HG02973 (cell line): ENCODE measurements around the gene CACNB3.

ENCODE experiments used
- ATAC-seq: cut with Tn5 transposase; IDR thresholded peaks from one replicate; pipeline ENCODE4 v1.9.1; 2021; ENCODE audit warnings: moderate library complexity; ENCODE audit not compliant: unreplicated experiment

CACNB3 gene

DNA sequence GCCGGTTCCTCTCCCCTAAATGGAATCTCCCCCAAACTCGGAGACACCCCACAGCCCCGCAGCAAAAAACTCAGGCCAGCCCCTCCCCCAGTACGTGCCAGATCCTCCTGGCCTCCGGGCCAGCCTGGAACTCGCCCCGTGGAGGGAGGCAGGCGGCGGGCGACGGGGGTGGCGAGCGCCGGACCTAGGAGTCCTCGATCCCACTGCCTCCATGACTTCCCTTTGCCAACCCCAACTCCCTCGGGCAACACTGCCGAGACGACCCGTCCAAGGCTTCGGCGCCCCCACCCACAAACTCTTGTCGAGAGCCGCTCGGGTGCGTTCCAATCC lies 29.8 kb upstream of the CACNB3 start:
- no peak for ATAC-seq

DNA sequence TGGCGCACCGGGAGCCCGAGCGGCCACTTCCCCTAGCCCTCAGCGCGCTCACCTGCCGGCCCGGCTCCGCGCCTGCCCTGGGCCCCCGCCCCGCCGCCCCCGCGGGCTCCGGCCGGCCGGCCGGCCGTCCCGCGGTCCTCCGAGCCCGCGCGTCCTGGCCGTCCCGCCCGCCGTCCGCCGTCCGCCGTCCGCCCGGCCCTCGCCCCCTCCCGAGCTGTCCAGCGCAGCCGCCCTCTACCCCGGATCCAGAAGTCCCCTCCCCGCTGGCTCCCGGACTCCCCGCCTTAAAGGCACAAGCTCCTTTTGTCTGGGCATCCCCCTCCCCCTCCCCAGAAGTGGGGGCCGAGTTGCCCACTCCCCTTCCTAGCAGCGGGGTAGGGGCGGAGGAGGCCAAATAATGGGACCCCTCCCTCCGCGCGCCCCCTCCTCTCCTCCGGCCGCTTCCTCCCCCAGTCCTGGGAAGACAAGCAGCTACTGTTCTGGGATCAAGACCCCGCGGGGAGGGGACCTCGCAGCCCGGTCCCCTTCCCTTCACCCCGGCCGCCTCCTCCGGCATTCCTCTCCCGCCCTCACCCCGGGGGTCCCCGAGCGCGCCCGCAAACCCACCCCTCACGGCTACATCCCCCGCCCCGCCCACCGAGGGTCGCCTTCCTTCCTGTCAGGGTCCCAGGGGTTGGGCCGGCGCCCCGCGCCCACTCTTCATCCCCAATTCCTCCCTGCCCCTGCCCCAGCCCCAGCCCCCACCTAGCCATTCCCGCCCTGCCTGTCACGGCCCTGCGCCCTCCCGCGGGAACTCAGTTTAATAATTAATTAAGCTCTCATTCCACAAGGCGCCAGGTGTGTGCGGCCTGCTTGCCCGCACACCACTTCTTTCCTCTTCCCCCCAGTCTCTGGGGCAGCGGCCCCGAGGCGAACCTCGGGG lies 29.2 kb upstream of the CACNB3 start, which contains the start of gene ADCY6:
Gene ADCY6 (minus strand): TSS at position 236 of the 922 bp plus-strand sequence. CDS start 5,655 bp downstream, outside the sequence.
- ATAC-seq: no peak

DNA sequence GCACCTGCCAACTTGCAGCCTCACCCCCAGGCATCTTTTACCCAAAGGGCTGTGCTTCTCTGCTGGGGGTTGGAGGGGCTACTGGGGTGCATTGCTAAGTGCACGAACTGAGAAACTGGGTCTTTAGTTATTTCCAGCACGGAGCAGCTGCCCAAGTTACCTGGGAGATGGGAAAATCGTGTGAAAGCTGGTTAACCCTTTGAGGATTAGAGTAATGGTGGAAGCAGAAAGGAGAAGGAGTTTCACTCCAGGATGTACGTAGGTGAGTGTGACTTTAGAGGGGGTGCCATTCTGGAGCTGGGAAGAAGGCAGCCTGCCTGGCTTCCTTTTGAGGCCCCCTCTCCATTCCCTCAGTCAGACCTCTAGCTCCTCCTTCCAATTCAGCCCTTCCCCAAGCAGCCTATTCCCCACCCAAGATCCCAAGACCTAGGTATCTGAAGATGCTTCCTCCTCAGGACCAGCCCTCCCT lies 28.4 kb upstream of the CACNB3 start:
- ATAC-seq: no peak

DNA sequence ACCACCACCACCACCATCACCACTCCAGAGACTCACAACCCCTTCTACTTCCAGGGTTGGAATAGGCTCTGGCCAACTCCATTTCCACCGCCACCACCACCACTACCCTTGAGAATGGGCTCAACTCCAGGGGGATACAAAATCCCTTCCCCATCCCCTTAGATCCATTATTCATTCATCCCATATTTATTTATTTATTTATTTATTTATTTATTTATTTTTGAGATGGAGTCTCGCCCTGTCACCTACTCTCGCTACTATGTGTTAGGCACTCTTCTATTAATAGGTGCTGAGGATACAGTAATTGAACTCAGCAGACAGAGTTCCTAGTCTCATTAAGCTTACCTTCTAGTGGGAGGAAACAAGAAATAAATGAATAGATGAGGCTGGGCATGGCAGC lies 24.6 kb upstream of the CACNB3 start:
- no peak for ATAC-seq

DNA sequence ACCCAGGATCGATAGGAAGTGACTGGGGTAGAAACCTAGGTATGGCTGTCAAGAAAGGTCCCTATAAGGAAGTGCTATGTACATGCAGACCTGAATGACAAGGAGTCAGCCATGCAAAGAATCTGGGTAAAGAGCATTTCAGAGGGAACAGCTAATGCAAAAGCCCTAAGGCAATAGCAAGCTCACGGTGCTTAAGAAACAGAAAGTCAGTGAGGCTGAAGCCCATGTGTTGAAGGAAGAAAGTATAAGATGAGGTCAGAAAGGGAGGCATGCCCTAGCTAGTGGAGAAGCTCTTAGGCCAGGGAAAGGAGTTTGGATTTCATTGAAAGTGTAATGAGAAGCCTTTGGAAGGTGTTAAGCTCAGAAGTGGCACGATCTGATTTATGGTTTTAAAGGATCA lies 23.4 kb upstream of the CACNB3 start:
- no peak for ATAC-seq

DNA sequence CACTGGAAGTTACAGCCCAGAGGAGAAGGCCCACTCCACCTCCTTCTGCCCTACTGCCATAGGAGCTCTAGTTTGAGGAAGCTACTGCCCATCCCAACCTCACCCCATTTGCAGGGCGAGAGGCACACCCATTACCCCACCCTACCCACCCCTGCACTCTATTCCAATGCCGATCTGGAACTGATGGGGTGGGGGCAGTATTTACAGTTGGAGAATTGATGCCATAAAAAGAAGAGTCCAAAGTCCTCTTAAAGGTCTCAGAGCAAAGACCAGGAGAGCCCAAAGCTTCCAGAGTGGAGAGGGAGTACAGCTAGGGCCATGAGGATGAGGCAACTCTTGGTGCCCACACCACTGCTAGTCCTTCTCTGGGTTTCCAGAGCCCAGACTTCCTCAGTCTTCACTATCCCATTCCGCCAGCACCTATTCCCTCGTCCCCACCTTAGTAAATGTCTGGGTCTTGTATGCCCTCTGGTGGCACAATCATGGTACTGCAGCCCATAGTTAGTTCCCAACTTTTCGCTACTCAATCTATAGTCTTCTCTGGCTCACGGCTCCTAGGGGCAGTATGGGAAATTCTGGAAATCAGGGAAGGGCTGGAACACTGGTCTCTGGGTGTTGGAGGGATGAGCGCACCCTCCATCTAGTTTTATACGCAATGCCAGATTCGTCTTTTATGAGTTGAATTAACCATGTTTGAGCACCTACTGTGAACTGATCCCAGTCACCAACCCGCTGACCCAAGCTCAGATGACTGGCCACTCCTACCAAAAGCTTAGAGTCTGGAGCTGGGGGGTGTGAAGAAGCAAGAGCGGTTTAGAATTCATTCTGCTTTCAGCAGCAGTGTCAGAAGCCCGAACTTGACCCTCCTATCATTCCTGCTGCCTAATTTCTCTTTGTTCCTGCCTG lies 22.5 kb upstream of the CACNB3 start:
- no peak for ATAC-seq

DNA sequence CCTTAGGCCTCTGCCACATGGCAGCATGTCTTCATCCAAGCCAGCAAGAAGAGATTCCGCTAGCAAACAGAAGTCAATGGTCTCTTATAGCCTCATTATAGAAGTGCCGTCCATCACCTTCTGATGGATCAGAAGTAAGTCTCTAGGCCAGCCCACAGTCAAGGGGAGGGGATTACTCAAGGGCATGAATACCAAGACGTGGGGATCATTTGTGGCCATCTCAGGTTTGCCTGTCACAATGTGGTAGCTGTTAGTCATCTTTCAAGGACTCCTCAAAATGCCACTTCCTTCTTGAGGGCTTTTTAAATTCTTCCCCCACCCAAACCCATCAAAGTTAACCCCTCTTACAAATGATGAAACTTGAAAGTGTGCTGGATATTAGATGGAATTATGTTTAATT lies 21.3 kb upstream of the CACNB3 start:
- no peak for ATAC-seq

DNA sequence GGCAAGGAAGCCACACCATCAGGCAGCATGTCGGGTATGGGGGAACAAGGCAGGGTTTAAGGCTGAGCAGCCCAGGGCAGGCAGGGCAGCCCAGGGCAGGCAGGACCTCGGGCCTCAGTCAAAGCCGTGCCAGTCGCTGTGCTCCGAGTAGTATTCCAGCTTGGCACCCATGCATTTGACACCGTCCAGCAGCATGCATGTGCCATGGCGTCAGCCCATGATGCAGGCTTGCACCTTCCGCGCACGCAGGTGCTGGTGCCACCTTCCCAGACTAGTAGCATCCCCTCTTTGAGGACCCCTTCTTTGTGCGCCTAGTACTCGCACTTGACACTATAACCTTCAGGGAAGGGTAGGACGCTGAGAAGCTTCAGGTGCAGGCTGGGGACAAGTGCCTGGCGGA lies 17.8 kb upstream of the CACNB3 start:
- ATAC-seq: no peak

DNA sequence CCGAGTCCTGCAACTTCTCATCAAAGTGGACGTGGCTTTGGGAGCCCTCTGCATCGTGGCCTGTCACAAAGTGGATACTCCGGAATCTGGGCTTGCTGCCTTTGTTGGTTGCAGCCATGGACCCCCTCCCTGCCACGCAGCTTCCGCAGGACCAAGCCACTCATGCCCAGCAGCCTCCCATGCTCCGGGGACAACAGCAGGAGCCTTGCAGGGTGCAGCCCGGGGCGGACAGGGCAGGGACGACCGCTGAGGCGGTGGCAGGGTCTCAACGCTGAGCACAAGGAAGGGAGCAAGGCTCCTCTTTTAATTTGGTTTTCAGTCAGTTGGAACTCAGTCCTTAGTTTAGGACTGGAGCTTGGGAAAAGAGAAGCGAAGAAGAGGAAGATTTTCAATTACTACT lies 17.3 kb upstream of the CACNB3 start:
- ATAC-seq: no peak

DNA sequence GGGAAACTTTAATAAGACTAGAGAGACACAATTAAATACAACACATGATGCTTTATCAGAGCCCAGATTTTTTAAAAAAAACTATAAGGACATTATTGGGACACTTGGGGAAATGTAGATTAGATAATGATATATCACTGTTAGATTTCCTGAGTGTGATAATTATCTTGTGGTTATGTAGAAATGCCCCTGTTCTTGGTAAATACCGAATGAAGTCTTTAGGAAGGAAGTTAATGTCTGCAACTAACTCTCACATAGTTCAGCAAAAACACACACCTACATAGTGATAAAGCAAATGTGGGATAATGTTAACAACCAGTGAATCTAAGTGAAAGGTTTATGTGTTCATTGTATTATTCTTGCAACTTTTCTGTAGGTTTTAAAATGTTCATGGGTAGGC lies 14.6 kb upstream of the CACNB3 start:
- ATAC-seq: no peak

DNA sequence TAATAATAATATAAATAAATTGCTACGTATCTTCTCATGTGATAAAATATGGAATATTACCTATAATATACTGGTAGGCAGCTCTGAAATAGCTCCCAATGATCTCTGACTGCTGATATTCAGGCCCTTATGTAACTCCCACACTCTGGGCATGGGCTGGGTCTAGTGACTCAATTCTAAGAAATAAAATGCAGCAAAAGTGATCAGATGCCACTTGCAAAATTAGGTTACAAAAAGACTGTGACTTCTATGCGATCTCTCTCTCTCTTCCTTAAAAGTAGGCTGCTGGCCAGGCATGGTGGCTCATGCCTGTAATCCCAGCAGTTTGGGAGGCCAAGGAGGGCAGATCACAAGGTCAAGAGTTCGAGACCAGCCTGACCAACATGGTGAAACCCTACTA lies 10.3 kb upstream of the CACNB3 start:
- no peak for ATAC-seq

DNA sequence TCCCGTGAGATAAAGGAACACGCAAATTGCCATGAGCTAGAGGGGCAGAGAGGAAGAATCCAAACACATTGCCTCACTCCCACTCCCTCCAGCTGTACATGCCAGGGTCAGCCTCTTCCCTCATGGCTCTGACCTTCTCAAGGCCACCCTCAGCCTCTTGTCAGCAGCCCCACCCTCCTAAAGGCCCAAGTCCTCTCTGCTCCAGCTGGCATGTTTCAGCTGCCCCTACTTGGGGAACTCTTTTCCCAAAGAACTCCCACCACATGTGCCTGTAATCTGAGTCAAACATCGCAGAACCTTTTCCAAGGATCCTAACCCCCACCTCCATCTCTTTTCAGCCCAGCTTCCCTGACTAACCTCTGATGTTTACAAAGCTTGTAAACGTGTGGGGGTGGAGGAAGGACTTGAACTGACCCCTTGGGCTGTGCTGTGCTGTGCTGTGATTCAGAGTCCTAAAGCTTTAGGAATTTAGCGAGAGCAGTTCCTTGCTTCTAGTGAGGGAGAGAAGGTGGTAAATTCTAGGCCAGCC lies 7.3 kb upstream of the CACNB3 start:
- ATAC-seq: no peak

DNA sequence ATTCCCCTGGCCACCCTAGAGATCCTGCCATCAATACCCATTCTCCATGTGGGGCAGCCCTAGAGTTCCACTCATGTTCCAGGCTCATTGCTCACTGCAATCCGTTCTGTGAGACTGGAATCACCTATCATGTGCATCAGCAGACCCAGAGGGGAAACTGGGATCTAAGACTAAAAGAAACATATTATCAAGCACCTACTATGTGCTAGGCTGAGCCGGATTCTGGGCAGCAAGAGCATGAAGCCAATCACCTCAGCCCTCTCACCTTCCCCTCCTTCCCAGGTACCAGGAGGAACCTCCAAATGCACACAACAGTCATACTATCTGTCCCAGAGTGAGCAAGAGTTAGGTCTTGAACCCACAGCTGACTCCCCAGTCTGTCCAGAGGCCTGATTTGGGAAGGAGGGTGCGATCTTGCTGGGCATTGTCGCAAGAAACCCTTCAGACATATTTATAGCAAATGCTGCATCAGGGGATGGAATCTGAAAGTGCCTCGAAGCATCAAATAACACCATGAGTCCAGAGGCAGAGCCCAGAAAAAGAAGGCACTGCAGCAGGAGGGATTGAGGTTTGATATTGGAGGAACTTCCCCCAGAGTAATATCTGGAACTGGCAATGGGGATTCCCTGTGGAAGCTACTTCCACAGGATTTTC lies 6.7 kb upstream of the CACNB3 start:
- no peak for ATAC-seq

DNA sequence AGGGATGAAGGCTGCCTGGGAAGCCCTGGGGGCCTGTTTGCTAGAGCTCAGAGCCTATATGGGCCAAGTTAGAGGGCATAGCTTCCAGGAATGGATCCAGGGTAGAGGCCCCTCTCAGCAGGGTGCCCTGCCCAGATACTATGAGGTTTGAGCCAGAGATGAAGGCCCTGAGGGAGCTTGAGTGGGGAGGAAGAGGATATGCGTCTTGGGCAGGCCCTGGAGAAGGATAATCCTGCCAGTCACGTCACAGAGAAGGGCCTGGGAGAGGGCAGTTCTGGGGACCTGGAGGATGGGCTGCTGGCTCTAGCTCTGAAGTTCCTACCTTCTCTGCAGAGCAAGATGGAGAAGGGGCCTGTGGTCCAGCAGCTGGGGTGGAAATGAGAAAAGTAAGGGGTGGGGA lies 5.9 kb upstream of the CACNB3 start:
- no peak for ATAC-seq

DNA sequence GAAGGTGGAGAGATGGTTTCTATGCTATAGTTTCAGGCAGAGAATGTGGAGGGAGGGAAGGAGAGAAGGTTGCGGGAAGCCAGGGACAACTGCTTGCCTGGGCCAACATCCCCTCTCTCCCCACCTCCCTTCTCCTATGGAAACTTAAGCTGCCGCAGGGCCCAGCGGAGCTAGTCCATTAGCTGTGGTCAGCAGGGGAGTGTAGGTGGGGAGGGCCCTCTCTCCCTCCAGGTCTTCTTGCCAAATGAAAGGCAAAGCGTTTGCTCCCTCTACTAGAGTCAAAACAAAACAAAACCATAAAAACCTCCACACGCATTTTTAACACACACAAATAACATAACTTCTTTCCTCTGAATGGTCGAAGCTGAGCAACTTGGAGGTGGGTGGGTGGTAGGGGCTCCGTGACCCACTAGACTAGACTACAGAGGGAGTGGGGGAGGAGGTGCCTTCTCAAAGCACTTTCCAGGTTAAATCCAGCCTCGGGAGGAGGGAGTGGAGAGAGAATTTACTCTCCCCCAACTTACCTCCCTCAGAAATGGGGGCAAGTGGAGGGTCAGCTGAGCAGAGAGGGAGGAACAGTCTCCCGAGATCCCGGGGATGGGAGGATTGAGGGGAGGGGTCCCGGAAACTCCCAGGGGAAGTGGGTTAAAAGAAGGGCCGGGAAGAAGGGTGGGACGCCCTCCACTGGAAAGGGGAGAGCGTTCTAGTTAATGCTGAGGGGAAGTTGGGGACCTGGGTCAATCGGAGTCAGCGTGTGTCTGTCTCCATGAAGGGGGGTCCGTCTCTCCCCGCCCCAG lies 4.6 kb upstream of the CACNB3 start:
- no peak for ATAC-seq

DNA sequence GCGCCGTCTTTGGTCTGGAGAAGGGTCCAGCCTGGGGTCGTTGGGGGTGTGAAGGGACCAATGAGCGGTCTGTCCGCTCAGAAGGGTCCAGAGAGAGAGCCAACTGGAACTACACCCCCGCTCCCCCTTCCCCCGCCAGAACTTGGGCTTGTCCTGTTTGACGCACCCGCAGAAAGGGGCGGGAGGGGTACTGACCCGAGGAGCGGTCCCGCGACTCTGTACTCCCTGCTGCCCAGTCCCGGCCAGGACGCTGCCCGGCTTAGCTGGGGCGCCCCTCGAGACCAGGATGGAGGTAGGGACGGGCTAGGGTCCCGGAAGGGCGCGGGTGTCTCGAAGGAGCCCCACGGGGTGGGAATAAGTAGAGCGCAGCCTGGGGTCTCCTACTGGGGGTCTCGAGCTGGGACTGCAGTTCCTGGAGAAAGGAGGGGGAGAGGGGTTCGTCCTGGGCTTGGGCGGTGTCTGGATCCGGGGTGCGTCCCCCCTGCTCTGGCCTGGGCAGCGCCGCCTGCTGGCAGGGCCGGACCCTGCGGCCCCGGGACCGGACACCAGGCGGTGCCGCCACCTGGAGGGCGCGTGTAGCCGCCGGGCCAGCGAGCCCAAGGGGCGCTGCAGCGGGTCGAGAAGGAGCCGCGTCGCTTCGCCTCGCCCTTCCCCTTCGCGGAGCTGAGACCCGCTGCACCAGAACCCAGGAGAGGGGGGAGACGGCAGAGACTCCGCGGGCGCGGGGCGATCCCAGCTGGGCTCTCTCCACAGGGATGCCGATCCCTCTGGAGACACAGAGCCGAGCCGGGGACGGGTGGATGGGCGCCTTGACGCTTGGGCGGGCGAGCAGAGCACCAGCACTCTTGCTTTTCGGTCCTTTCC lies 3.8 kb upstream of the CACNB3 start:
- peak; percentile 71 for ATAC-seq

DNA sequence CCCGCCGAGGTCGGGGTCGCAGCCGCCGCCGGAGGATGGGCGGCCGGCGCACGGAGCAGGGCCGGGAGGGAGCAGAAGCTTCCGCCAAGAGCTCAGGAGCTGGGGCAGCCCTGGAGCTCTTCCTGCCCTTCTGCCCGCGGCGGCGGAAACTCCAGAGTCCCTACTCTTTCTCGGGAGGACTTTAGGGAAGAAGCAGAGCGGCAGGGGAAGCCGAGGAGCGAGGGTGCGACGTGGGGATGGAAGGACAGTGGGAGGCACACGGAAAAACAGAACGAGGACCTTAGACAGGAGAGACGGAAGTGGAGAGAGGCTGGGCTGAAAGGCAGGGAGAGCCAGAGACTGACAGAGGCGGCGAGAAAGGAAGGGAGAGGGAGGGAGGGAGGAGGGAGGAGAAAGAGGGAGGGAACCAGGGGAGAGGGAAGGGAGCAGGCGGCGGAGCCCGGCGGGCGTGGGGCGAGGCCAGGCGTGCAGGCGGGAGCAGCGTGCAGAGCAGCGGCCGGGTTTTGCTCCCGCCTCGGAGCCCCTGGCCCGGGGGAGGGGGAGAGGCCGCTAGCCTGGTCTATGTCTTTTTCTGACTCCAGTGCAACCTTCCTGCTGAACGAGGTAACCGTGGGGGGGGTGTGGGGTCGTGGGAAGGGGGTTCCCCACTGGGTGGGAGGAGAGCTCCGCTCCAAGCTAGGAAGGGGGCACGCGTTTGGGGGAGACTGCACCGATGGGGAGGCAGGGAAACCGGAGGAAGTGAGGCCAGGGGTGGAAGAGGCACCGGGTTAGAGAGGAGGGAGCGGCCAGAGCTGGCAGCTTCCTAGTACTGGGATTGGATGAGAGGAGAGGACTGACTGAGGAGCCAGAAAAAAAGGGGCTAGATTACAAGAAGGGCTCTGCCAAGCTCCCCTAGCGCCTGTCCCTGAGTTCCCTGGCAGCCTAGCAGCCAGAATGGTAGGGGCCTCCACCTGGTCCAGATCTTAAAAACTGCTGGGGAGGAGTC lies 2.9 kb upstream of the CACNB3 start:
- ATAC-seq: no peak
